ENCODE results near the gene POLN. TPM values are rescaled to one million over a fixed set of nuclear protein-coding genes. Genes with fewer than 3 reads are reported as not detected.

Gene POLN
- total RNA-seq, 2 donors from 2014 or later = 2.8 to 2.9 TPM

DNA sequence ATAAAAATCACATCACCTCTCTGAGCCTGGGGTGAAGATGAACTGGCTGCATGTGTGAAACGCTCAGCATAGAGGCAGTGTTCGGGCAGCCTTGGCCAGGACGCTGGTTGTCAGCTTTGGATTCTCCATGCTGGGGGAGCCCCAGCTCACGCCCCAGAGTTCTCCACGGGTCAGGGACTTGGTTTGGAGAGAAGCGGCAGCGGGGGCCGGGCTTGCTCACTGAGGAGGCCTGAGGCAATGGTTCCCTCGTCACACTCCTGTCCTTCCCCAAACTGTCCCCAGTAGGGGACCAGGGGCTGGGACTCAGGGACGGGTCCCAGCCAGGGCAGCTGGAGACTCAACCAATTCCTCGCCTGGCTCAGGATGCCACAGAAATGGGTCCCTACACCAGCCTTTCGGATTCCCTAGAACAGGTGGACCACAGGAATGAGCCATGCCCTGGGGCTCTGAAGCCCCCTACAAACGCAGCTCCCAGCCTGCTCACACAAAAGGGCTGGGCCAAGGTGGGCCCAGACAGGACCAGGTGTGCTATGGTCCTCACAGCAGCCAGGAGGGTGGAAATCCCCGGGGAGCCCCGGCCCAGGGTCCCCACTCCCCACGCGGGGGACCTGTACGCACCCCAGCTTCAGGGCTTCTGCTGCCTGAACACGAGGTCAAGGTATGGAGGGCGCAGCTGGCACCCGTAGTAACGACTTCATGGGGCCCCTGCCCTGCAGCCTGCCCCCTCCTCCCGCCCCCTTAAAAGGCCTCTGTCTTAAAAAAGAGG, 18.6 kb upstream of the POLN start:
- Histone ChIP-seq H3K4me3 (ENCODE audit: low read length) (peak overlapping the region; percentile 82), H3K27ac (ENCODE audit: low read depth, low read length) (no peak overlapping the region), H3K27me3 (ENCODE audit: control insufficient read depth, insufficient read depth, low read length, poor library complexity, severe bottlenecking) (no peaks in the 10 kb centered on the region), H3K36me3 (ENCODE audit: control insufficient read depth, insufficient read depth, low read length) (peaks cover 9% of the 10 kb centered on the region), H3K4me1 (ENCODE audit: control insufficient read depth, insufficient read depth, low read length) (peaks cover 14% of the 10 kb centered on the region), H3K9ac (ENCODE audit: extremely low read depth, low read length, poor library complexity, severe bottlenecking) (peak overlapping the region; percentile 73), H3K9me3 (ENCODE audit: control insufficient read depth, low read length) (no peaks in the 10 kb centered on the region)
- WGBS, 2 experiments (ENCODE audit: insufficient coverage in 1 of 2, insufficient read length in 1 of 2) = 76 to 84% methylated on average over 21 to 23 of the region's 23 CpGs
- Mint-ChIP-seq H3K36me3 (ENCODE audit: low read depth) (peaks cover 4% of the 10 kb centered on the region), H3K4me3 (peak overlapping the region; percentile 63), H3K27me3 (ENCODE audit: insufficient read depth) (no peaks in the 10 kb centered on the region), H3K4me1 (peaks cover 4% of the 10 kb centered on the region), H3K9me3 (no peaks in the 10 kb centered on the region), H3K27ac (no peak overlapping the region)
- TF ChIP-seq, protein P1, sequence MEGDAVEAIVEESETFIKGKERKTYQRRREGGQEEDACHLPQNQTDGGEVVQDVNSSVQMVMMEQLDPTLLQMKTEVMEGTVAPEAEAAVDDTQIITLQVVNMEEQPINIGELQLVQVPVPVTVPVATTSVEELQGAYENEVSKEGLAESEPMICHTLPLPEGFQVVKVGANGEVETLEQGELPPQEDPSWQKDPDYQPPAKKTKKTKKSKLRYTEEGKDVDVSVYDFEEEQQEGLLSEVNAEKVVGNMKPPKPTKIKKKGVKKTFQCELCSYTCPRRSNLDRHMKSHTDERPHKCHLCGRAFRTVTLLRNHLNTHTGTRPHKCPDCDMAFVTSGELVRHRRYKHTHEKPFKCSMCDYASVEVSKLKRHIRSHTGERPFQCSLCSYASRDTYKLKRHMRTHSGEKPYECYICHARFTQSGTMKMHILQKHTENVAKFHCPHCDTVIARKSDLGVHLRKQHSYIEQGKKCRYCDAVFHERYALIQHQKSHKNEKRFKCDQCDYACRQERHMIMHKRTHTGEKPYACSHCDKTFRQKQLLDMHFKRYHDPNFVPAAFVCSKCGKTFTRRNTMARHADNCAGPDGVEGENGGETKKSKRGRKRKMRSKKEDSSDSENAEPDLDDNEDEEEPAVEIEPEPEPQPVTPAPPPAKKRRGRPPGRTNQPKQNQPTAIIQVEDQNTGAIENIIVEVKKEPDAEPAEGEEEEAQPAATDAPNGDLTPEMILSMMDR (conservative IDR thresholded peaks at IDR 0.05) = no peak
- peak; percentile 45 for DNase-seq

GRCh38 chr4:2259541-2260343, 17.8 kb upstream of the POLN start:
- peak; percentile 39 for DNase-seq
- Histone ChIP-seq H3K4me3 (ENCODE audit: low read length) (peak overlapping the region; percentile 82), H3K9me3 (ENCODE audit: control insufficient read depth, low read length) (no peaks in the 10 kb centered on the region), H3K27me3 (ENCODE audit: control insufficient read depth, insufficient read depth, low read length, poor library complexity, severe bottlenecking) (no peaks in the 10 kb centered on the region), H3K9ac (ENCODE audit: extremely low read depth, low read length, poor library complexity, severe bottlenecking) (no peak overlapping the region), H3K36me3 (ENCODE audit: control insufficient read depth, insufficient read depth, low read length) (peaks cover 12% of the 10 kb centered on the region), H3K4me1 (ENCODE audit: control insufficient read depth, insufficient read depth, low read length) (peaks cover 14% of the 10 kb centered on the region), H3K27ac (ENCODE audit: low read depth, low read length) (no peak overlapping the region)
- 93% methylated on average over 5 to 15 of the region's 15 CpGs for WGBS, 2 experiments (ENCODE audit: insufficient coverage in 1 of 2, insufficient read length in 1 of 2)
- Mint-ChIP-seq H3K4me1 (peaks cover 4% of the 10 kb centered on the region), H3K9me3 (no peaks in the 10 kb centered on the region), H3K4me3 (peak overlapping the region; percentile 63), H3K27me3 (ENCODE audit: insufficient read depth) (no peaks in the 10 kb centered on the region), H3K36me3 (ENCODE audit: low read depth) (peaks cover 9% of the 10 kb centered on the region), H3K27ac (no peak overlapping the region)
- TF ChIP-seq, protein P1 (conservative IDR thresholded peaks at IDR 0.05) = no peak

DNA sequence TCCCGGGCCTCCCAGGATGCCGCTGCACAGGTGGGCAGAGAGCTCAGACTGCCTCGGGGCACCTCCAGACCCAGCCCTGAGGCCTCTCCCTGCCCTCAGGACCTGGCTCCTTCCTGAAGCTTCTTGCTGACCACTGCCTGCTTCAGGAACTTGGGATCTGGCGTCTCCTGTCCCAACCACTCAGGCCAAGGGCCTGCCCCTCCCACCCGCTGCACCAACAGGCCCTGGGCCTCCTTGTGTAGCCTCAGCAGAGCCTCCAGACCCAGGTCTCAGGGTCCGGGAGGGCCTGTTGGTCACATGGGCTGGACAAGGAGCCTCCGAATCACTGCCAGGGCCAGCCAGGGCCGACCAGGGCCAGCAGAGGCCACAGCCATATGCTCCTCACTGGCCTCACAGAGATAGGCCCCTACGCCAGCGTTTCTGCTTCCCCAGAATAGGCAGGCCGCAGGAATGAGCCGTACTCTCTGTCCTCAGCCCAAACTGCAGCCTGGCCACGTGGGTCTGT, 17.2 kb upstream of the POLN start:
- peak; percentile 41 for DNase-seq
- H3K9me3 ChIP-seq (ENCODE audit: control insufficient read depth, low read length) = no peaks in the 10 kb centered on the region
- no peaks in the 10 kb centered on the region for H3K27me3 ChIP-seq (ENCODE audit: control insufficient read depth, insufficient read depth, low read length, poor library complexity, severe bottlenecking)
- no peak overlapping the region for H3K4me3 ChIP-seq (ENCODE audit: low read length)
- no peak overlapping the region for H3K4me3 Mint-ChIP-seq
- H3K27ac Mint-ChIP-seq = no peak overlapping the region
- no peak overlapping the region for H3K9ac ChIP-seq (ENCODE audit: extremely low read depth, low read length, poor library complexity, severe bottlenecking)
- TF ChIP-seq, protein P1 (conservative IDR thresholded peaks at IDR 0.05) = no peak
- peaks cover 15% of the 10 kb centered on the region for H3K36me3 Mint-ChIP-seq (ENCODE audit: low read depth)
- H3K9me3 Mint-ChIP-seq = no peaks in the 10 kb centered on the region
- H3K27me3 Mint-ChIP-seq (ENCODE audit: insufficient read depth) = no peaks in the 10 kb centered on the region
- no peak overlapping the region for H3K27ac ChIP-seq (ENCODE audit: low read depth, low read length)
- peaks cover 14% of the 10 kb centered on the region for H3K4me1 ChIP-seq (ENCODE audit: control insufficient read depth, insufficient read depth, low read length)
- H3K4me1 Mint-ChIP-seq = peaks cover 4% of the 10 kb centered on the region
- WGBS, 2 experiments (ENCODE audit: insufficient coverage in 1 of 2, insufficient read length in 1 of 2) = 92 to 96% methylated on average over 7 to 13 of the region's 13 CpGs
- peaks cover 18% of the 10 kb centered on the region for H3K36me3 ChIP-seq (ENCODE audit: control insufficient read depth, insufficient read depth, low read length)

Data from endodermal cell (in vitro differentiated cells).